GM19043 (cell line): ENCODE results near the gene TECPR2.

Experiments used
- ATAC-seq: cut with Tn5 transposase; IDR thresholded peaks from one replicate; pipeline ENCODE4 v1.9.1; 2021; ENCODE audit warnings: low read depth; ENCODE audit not compliant: unreplicated experiment

Gene TECPR2, protein sequence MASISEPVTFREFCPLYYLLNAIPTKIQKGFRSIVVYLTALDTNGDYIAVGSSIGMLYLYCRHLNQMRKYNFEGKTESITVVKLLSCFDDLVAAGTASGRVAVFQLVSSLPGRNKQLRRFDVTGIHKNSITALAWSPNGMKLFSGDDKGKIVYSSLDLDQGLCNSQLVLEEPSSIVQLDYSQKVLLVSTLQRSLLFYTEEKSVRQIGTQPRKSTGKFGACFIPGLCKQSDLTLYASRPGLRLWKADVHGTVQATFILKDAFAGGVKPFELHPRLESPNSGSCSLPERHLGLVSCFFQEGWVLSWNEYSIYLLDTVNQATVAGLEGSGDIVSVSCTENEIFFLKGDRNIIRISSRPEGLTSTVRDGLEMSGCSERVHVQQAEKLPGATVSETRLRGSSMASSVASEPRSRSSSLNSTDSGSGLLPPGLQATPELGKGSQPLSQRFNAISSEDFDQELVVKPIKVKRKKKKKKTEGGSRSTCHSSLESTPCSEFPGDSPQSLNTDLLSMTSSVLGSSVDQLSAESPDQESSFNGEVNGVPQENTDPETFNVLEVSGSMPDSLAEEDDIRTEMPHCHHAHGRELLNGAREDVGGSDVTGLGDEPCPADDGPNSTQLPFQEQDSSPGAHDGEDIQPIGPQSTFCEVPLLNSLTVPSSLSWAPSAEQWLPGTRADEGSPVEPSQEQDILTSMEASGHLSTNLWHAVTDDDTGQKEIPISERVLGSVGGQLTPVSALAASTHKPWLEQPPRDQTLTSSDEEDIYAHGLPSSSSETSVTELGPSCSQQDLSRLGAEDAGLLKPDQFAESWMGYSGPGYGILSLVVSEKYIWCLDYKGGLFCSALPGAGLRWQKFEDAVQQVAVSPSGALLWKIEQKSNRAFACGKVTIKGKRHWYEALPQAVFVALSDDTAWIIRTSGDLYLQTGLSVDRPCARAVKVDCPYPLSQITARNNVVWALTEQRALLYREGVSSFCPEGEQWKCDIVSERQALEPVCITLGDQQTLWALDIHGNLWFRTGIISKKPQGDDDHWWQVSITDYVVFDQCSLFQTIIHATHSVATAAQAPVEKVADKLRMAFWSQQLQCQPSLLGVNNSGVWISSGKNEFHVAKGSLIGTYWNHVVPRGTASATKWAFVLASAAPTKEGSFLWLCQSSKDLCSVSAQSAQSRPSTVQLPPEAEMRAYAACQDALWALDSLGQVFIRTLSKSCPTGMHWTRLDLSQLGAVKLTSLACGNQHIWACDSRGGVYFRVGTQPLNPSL (N-terminal part only)

DNA sequence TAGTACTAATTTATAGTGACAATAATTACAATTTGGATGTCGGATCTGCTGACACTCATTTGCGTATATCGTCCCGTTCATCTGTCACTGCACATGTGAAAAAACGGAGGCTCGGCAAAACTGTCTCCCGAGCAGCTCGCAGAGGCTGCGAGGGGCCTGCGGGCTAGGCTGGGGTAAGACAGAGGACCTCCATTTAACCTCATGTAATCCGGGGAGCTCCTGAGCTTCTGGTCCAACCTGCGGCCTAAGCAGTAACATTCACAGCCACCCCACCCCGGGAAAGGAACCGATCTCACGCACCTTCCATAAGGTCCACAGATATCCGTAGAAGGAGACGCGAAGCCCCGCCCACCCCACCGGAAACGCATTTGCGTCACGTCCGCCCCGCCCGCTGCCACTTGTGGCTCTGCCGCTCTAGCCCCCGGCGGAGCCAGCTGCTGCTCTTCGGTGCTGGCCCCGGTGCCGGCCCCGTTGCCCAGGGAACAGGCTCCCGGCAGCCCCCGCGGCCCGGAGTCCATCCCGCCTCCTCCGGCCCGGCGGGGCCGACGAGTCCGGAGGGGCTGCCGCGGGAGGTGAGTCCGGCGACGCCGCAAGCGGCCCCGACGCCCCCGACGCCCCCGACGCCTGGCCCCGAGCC, at the start of gene TECPR2, which contains the start of gene CINP:
TSS of gene TECPR2 (plus strand) at position 397 of the 637 bp plus-strand sequence. CDS start 13,781 bp downstream, outside the sequence.
TSS of gene CINP (minus strand) at position 346 of the 637 bp plus-strand sequence. CDS start at position 307, 39 bp downstream.
- peak; percentile 92 for ATAC-seq

DNA sequence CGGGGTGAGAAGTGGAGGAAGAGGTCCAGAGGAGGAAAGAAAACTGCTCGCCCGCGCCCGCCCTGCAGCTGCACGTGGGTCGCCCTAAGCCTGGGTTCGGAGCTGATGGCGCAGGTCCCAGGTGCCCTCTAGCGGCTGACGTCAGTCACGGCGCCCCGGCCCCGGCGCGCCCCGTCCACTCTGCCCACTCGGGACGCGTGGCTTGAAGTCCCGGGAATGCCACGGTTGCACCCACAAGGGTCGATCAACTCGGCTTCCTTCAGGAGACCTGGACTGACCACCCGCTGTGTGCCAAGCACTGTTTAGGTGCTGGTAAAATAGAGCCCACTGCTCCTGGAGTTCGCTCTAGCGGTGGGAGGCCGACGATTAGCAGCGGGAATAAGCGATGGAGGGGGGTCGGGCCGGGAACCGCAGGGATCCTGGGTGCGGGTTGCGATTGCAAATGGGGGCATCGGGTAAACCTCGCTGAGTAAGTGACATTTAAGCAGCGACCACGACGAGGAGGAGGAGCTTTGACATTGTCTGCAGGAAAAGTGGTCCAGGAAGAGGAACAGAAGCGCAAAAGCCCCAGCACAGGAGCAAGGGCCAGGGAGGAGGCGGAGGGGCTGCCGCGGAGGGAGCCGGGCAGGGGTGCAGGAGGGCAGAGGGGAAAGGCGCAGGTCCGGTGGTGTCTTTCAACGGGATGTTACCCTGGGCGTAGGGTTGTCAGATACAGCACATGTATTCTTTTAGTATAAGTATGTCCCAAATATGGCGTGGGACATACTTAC, 48.3 kb upstream of the TECPR2 start:
- ATAC-seq: peak; percentile 45

DNA sequence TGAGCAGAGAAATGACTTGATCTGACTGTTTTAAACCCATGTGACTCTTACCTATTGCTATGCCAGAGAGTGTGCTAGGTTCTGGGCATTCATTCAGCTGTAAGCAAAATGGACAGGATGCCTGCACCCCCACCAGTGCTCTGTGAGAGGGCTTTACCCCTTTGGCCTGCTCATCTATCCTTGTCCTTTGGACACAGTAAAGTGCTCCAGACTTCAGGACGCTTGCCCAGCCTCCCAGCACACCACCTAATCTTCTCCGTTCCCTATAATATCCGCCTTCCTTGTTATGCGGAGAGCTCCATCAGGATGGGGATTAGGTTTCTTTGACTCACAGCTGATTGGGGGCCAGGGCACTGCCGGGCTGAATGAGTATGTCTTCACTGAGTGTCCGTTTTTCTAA, 47.6 kb upstream of the TECPR2 start:
- ATAC-seq: no peak

DNA sequence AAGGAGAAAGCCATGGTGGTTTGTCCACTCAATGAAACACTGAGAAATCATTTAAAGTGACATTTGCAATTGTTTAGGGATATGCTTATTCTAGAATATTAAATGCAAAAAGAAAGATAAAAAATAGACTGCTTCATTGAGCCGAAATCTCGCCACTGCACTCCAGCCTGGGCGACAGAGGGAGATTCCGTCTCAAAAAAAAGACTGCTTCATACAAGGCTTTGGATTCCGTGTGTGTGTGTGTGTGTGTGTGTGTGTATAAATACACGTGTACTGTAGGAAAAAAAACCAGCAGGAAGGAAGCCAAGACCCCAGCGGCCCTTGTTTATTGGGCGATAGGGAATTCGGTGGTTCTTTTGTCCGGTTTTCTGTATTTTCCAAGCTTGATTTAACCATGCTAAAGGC, 46.4 kb upstream of the TECPR2 start:
- ATAC-seq: no peak

DNA sequence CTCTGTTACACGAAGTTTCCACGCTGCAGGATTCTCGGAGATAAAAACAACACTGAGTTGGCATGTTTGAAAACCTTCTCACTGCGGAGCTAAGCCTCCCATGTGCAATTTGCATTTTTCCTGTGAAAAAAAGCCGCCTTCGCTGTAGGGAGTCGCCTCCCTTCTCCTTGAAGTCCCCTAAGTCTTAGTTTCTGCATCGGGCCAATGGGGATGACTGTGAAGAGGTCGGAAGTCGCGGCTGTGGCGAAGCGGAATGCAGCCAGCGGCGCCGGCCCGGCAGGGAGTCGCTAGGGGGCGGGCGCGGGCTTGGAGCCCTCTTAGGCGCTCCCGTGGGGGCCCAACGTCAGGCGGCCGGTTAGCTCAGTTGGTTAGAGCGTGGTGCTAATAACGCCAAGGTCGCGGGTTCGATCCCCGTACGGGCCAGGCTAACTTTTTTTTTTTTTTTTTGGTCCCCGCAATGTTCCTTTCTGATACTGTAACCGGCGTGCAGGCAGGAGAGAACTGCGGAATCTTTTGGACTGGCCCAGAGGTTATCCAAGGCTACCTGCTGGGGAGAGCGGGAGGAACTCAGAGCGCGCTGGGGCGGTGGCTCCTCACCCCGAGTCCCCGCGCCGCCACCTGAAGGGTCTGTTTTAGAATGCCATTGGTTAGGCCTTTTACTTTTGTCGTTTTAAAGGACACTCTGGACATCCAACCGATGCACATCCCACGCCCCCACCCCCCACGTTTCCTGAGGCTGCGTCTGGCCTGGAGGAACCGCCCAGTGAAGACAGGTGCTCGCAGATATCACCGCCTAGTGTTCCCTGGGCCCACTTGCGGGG, 45.8 kb upstream of the TECPR2 start:
- peak; percentile 56 for ATAC-seq

DNA sequence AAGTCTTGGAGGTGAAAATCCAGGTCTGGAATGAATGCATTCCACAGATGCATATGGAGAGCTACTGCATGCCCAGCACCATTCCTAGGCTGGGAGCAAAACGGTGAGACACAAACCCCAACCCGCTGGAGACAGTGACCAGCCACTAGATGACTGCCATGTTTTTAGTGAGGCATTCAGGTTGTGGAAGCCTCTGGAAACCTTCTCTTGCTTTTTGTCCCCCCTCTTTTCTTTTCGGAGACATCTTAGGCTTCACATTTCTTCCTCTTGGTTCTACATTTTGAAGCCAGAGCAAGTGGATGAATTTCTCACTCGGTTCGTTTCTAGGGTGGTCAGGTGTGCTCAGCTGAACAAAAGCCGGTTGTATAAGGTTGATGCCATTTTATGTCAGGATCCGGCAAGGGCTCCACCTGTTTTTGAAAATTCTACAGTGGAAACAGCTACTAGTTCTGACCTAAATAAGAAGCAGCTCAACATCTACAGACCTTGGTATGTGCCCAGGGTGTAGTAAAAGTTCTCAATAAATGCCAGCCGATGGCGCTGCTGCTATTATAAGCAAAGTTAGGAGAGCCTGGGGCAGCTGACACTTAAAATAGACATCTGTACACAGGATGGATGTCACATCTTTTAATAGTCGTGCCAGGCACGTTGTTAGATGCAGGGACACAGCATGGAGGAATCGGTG, 45.0 kb upstream of the TECPR2 start:
- ATAC-seq: no peak

DNA sequence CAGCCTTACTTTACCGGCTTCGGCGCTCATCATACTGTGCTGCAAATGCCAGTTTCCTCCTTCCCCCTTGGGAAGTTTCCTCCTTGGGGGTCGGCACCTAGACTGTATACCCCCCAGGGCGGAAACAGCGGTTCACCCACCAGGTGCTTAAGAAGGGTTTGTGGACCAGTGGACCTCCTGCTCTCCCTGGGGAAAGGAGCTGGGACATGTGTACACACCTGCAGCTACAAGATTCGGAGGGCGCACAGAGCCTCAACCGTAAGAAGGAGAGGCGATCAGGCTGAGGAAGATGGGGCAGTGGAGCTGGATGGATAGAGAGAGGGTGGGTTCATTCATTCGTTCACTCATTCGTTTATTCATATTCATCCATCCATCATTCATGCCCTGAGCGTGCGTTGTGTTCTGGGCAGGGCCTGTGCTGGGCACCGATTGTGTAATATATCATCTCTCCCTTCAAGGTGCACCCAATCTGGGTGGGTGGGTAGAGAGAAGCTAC, 43.9 kb upstream of the TECPR2 start:
- ATAC-seq: no peak

DNA sequence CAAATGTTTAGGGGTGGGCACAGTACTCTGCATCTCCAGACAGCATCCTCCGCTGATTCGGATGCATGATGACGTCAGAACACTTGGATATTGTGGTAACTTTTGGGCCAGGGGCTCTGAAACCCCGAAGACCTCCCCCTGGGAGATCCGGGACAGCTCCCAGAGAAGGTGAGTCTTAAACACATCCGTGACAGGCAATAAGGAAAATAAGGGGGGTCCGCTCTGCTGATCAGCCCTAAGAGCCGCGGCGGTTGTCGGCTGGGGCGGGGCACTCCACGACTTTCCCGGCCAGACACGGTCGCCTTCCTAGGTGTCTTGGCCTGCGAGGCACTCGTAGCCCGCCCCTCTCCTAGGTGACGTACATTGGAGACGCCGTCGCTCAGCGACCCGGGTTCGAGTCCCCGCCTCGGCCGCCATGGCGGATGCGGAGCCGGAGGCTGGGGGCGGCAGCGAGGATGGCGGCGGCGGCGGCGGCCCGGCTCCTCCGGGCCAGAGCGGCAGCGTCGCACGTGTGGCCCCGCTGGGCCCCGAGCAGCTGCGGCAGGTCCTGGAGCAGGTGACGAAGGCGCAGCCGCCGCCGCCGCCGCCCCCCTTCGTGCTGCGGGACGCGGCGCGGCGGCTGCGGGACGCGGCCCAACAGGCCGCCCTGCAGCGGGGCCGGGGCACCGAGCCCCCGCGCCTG, 43.2 kb upstream of the TECPR2 start, which contains the start of gene ZNF839:
TSS of gene ZNF839 (plus strand) at position 396 of the 682 bp plus-strand sequence. CDS start at position 416, 20 bp downstream.
- ATAC-seq: peak; percentile 45

DNA sequence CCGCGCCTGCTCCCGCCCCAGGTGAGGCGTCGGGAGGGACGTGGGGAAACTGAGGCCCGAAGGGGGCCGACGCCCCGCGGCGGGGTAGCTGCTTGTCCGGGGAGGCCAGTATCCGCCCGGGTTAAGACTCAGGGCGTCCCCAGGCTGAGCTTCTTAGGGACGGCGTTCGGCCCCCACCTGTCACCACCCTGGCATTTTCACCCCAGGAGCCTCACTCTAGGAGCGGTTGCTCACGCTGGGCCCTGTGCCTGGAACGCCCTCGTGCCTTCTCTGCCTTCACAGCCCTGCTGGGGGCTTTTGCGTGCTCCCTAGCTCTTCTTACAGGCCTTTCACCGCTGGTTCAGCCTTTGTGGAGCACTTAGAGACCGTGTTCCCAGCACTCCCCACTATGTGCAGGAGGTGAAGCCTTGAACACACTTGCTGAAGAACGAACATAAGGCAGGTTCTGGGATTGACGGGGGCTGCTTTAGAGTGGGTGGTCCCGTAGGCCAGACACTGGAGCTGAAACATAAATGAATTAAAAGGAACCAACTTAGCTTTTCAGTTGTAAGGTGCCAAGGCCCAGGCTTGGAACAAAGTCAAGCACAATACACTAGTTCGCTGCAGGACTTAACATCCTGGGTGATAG, 42.6 kb upstream of the TECPR2 start:
- peak; percentile 18 for ATAC-seq

DNA sequence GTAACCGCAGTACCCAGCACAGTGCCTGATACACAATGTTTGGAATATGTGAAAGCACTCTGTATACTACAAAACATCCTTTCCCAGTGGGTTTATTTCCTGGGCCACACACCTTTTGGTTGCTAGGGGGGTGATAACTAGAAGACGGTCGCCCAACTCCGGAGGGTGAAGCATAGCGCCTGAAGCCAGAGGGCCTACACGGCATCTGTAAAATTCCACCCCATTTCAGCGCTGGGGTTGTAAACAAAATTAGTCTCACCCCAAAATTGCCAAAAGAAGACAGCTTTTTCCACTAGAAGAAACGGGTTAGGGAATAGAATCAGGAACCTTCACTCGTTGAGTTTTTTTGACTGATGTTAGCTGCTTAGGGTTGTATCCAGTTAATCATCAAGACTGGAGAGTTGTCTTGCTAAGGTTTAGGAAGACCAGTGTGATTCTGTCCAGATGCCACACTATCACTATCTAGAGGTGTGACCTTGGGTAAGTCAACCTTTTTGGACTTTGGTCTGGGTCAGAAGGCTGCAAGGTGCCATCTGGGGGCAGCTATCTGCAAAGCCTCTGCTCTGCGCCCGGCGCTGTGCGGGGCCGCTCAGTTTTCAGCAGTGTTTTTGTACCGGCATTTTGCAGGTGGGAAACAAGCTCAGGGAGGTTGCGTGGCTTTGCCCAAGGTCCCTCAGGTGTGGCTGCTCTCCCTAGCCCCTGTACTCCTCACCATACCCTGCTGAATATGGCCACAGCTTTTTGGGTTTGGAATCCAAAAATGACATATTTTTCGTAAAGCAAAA, 41.9 kb upstream of the TECPR2 start:
- no peak for ATAC-seq

DNA sequence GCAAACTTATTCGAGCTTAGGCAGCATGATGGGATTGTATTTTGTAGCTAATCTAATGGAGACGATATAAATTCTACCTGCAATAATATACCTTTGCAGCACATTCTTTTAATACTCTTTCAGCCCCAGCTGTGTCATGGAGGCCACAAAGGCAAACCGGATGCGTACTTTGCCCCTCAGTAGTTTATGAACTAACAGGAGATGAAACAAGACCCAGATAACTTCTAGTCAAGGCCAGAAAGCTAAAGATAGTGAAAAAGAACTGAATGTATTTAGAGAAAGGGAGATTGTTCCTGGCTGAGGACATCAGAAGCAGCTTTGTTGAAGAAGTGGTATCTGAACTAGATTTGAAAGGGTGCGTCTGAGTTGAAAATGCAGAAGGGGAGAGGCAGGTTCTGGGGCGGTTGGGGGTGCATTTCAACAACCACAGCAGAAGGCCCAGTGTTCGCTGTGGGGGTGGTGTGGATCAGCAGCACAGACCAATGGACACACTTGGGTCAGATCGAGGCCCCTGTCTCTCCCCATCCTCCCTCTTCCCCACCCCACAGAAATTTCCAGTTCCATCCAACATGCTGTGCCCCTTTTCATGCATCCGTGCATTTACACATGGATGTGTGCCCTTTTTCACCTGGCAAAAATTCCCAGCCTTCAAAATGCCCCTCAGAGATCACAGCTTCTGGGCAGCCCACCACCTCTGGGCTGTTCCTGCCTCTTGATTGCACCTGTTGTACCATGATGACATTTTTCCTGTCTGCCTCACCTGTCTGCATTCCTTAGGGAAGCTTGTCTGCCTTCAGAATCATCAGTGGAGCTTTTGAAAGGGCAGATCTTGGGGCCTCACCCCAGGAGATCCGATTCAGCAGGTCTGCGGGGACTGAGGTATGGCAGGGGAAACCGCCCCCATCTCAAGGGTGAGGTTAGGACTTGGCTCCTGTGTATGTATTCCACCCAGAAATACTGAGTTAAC, 41.0 kb upstream of the TECPR2 start:
- ATAC-seq: no peak

DNA sequence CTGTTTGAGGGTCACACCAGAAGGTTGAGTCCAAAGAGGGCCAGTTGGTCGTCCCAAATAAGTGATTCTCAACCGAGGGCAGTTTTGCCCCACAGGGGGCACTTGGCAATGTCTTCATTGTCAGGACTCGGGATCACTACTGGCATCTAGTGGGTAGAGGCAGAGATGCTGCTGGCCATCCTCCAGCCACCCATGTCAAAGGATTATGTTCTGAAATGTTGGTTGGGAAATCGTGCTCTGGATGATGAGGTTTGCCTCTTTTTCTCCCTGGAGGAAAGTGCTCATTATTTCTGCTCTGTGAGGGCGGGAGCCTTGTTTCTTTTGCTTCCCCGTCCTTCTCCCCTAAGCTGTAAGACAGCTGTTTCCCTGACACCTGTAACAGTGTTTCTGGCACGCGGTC, 39.6 kb upstream of the TECPR2 start:
- no peak for ATAC-seq

DNA sequence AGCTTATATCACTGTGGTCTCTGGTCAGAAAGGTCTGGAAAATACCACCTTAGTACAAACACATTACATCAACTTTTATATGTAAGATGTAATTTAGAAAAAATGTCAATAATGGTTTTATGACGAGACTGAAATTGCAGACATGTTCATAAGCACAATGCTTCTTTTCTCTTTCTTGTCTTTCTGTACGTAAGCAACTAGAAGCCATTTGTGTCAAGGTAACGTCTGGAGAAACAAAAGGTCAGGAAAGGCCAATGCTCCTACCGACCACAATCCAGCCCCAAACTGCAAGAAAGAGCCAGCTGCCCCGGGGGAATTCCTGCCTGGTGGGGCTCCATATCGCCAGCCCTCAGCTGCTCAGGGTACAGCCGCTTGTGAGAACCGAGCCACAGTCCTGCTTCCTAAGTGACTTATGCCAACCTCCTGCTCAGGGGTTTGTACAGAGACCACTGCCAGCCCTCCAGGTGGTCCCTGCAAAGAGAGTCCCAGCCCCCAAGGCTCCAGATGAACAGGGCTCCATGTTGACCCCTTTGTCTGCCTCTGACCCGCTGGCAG, 36.9 kb upstream of the TECPR2 start:
- ATAC-seq: no peak

DNA sequence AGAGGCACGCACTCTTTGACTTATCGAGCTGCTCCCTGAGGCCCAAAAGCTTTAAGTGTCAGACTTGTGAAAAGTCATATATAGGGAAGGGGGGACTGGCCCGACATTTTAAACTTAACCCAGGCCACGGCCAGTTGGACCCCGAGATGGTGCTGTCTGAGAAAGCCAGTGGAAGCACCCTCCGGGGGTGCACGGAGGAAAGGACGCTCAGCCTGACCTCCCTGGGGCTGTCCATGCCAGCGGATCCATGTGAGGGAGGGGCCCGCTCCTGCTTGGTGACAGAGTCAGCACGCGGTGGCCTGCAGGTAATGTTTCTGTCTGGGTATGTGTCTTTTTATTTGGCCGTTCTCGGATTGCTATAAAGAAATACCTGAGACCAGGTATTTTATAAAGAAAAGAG, 36.2 kb upstream of the TECPR2 start:
- no peak for ATAC-seq
